K562 (cell line): ENCODE measurements around the gene SLC35F5. TPM values are rescaled to one million over a fixed set of nuclear protein-coding genes. Genes with fewer than 3 reads are reported as not detected.

Experiments
- ATAC-seq: fragments of 200-7000 bp; cut with Tn5 transposase; 3 replicates; pipeline ENCODE4 v1.9.1; 2020; ENCODE audit warnings: moderate library complexity
- BruUV-seq: library from RNA; stranded (reverse); fragments of 400-500 nt; replicated peaks from 2 replicates; lab custom pipeline; 2021; lab: Mats Ljungman, UMichigan
- CTCF ChIA-PET: fragments of 300-600 bp; formaldehyde crosslinking; extraction: SDS; loops from one replicate; lab custom pipeline; 2021; ENCODE audit warnings: low intra/inter-chr PET ratio; lab: Yijun Ruan, JAX
- POLR2A ChIA-PET: fragments of 300-600, 350-650 bp; sonication (Branson Sonifier 250); formaldehyde crosslinking; extraction: SDS; loops from one replicate; lab custom pipeline; 2021; ENCODE audit warnings: antibody characterized with exemption, inconsistent platforms; lab: Yijun Ruan, JAX
- DNase-seq, 4 experiments: peaks; one replicate each; pipeline versions ENCODE4 v3.0.0 to v3.0.0-alpha.2; 2011 to 2018; ENCODE audit warnings: low spot score in 3 of 4, mixed read lengths in 3 of 4; ENCODE audit errors: extremely low read depth in 1 of 4
- FAIRE-seq: peaks from 2 replicates; lab custom pipeline; 2011; peaks lifted over from hg19 to GRCh38; lab: Jason Lieb, UNC
- H2AFZ ChIP-seq: 2 replicates; pipeline ENCODE4 v1.6.0; 2011; ENCODE audit warnings: low read depth, low read length, control low read depth, inconsistent platforms
- H3K27ac ChIP-seq: fragments of 200-600 bp; 3 replicates; pipeline ENCODE4 v1.8.0; 2011; ENCODE audit warnings: low read depth, mild to moderate bottlenecking, control low read depth, inconsistent platforms, low read length, moderate library complexity, mixed read lengths; ENCODE audit errors: extremely low read depth
- H3K27me3 ChIP-seq, 2 experiments: fragments of 300-600 bp in 1 of 2; 2 replicates in 1 of 2; 3 replicates in 1 of 2; pipeline versions ENCODE4 v1.6.0 to v1.8.0; 2011; ENCODE audit warnings: inconsistent platforms in 2 of 2, low read length in 2 of 2, mild to moderate bottlenecking in 1 of 2, mixed read lengths in 1 of 2, moderate library complexity in 1 of 2; ENCODE audit not compliant: control insufficient read depth in 2 of 2, insufficient read depth in 2 of 2
- H3K36me3 ChIP-seq: fragments of 300-600 bp; 3 replicates; pipeline ENCODE4 v1.8.0; 2011; ENCODE audit warnings: mild to moderate bottlenecking, low read length, inconsistent platforms; ENCODE audit not compliant: control insufficient read depth, insufficient read depth
- H3K4me1 ChIP-seq, 2 experiments: fragments of 200-600 bp in 1 of 2; replicated peaks in 1 of 2; 2 replicates in 1 of 2; 3 replicates in 1 of 2; pipeline versions ENCODE4 v1.5.1 to v1.8.0; 2011; ENCODE audit warnings: inconsistent platforms in 2 of 2, low read length in 2 of 2, mild to moderate bottlenecking in 1 of 2, mixed read lengths in 1 of 2, moderate library complexity in 1 of 2; ENCODE audit not compliant: control insufficient read depth in 2 of 2, insufficient read depth in 2 of 2
- H3K4me2 ChIP-seq: 2 replicates; pipeline ENCODE4 v1.6.1; 2011; ENCODE audit warnings: low read length, control low read depth, inconsistent platforms, mixed read lengths; ENCODE audit not compliant: insufficient read depth
- H3K4me3 ChIP-seq: fragments of 200-600 bp; sonication (generic), shearing (Covaris generic); 2 replicates; pipeline ENCODE4 v1.5.1; 2016; ENCODE audit warnings: control low read depth, inconsistent platforms
- H3K79me2 ChIP-seq: fragments of 200-600 bp; 3 replicates; pipeline ENCODE4 v1.8.0; 2011; ENCODE audit warnings: low read length, inconsistent platforms; ENCODE audit not compliant: control insufficient read depth, insufficient read depth
- H3K9ac ChIP-seq, 2 experiments: 2 replicates each; pipeline versions ENCODE4 v1.6.0 to v1.6.1; 2011; ENCODE audit warnings: low read depth in 2 of 2, low read length in 2 of 2, control low read depth in 1 of 2, inconsistent platforms in 1 of 2, mild to moderate bottlenecking in 1 of 2, mixed read lengths in 1 of 2; ENCODE audit not compliant: insufficient read depth in 1 of 2
- H3K9me1 ChIP-seq: one replicate; pipeline ENCODE4 v1.6.0; 2011; ENCODE audit warnings: inconsistent platforms, mild to moderate bottlenecking, low read length, moderate library complexity; ENCODE audit not compliant: control insufficient read depth, insufficient read depth
- H3K9me3 ChIP-seq: replicated peaks from 2 replicates; pipeline ENCODE4 v1.5.1; 2011; ENCODE audit warnings: low read depth, low read length, inconsistent platforms; ENCODE audit not compliant: control insufficient read depth, insufficient read depth
- H4K20me1 ChIP-seq: replicated peaks from 2 replicates; pipeline ENCODE4 v1.6.1; 2011; ENCODE audit warnings: low read length, inconsistent platforms, mixed read lengths; ENCODE audit not compliant: control insufficient read depth, insufficient read depth
- ARID3A ChIP-seq: IDR thresholded peaks from 2 replicates; pipeline ENCODE4 v1.6.1; 2012; ENCODE audit warnings: low read depth, low read length, improper control_type of control experiment, borderline replicate concordance
- ELK1 ChIP-seq: sonication (generic); formaldehyde crosslinking; IDR thresholded peaks from 2 replicates; pipeline ENCODE4 v1.8.1; 2022; ENCODE audit warnings: missing genetic modification reagents
- L3MBTL2 ChIP-seq: fragments of 450-650 bp; IDR thresholded peaks from 2 replicates; pipeline ENCODE4 v1.6.1; 2016; ENCODE audit warnings: mild to moderate bottlenecking, moderate library complexity
- NFE2L1 ChIP-seq: fragments of 450-650 bp; IDR thresholded peaks from 2 replicates; pipeline ENCODE4 v1.6.1; 2016; ENCODE audit warnings: missing genetic modification characterization, low read depth, mild to moderate bottlenecking, missing compliant biosample characterization, moderate library complexity, borderline replicate concordance
- POLR3G ChIP-seq: IDR thresholded peaks from 2 replicates; pipeline ENCODE4 v1.6.1; 2011; ENCODE audit not compliant: insufficient read length, insufficient replicate concordance; ENCODE audit errors: extremely low read depth
- PTTG1 ChIP-seq: fragments of 450-650 bp; IDR thresholded peaks from 2 replicates; pipeline ENCODE4 v1.6.1; 2016; ENCODE audit warnings: low read depth, mild to moderate bottlenecking, missing genetic modification characterization, missing compliant biosample characterization
- SAFB ChIP-seq: fragments of 200-400 bp; formaldehyde crosslinking; IDR thresholded peaks from 2 replicates; pipeline ENCODE4 v1.6.1; 2017; ENCODE audit warnings: low read depth, low read length, borderline replicate concordance
- SIN3B ChIP-seq: fragments of 450-650 bp; IDR thresholded peaks from 2 replicates; pipeline ENCODE4 v1.6.1; 2017; ENCODE audit warnings: low read depth, mild to moderate bottlenecking, moderate library complexity
- SRSF7 ChIP-seq: fragments of 200-400 bp; formaldehyde crosslinking; optimal IDR thresholded peaks from 2 replicates; pipeline ENCODE3; 2017; ENCODE audit warnings: mild to moderate bottlenecking, low read depth, low read length
- TEAD1 ChIP-seq, 2 experiments: fragments of 450-650 bp in 1 of 2; sonication (generic) in 1 of 2; formaldehyde crosslinking; IDR thresholded peaks; 2 replicates each; pipeline versions ENCODE4 v1.4.0 to v1.8.0; 2020 to 2022; ENCODE audit warnings: mild to moderate bottlenecking in 2 of 2, missing genetic modification reagents in 1 of 2
- TGIF2 ChIP-seq: sonication (generic); formaldehyde crosslinking; IDR thresholded peaks from 2 replicates; pipeline ENCODE4 v1.8.1; 2022; ENCODE audit warnings: mild to moderate bottlenecking, missing genetic modification reagents, moderate library complexity
- TSHZ1 ChIP-seq: fragments of 250-450 bp; sonication (Bioruptor Pico); IDR thresholded peaks from 2 replicates; pipeline ENCODE4 v1.4.0; 2020; ENCODE audit warnings: mild to moderate bottlenecking, moderate library complexity
- YBX1 ChIP-seq: fragments of 450-650 bp; IDR thresholded peaks from 2 replicates; pipeline ENCODE4 v1.7.1; 2016; ENCODE audit warnings: mild to moderate bottlenecking
- ZBTB17 ChIP-seq: fragments of 450-650 bp; formaldehyde crosslinking; IDR thresholded peaks from 2 replicates; pipeline ENCODE4 v1.4.0; 2020; ENCODE audit warnings: mild to moderate bottlenecking
- ZNF124 ChIP-seq: sonication (generic); formaldehyde crosslinking; IDR thresholded peaks from 2 replicates; pipeline ENCODE4 v1.8.1; 2022; ENCODE audit warnings: missing genetic modification reagents
- WGBS: fragments of 100-300 bp; shearing (Covaris generic); methylation state at CpG from one replicate; pipeline ENCODE4 v1.1.6; 2016; ENCODE audit warnings: low coverage, mixed read lengths; ENCODE audit not compliant: insufficient coverage; ENCODE audit errors: missing lambda C conversion rate; 5-methylcytosine and 5-hydroxymethylcytosine counted together
- in situ Hi-C: fragments of 300-500 bp; cut with MboI; formaldehyde crosslinking; loops from 4 replicates; pipeline ENCODE4 v1.15.0; 2018; ENCODE audit warnings: inconsistent platforms, mixed read lengths
- intact Hi-C: fragments of 100-400 bp; cut with micrococcal nuclease; formaldehyde crosslinking; loops from 2 replicates; pipeline ENCODE4 v1.14.2; 2022
- polyA plus RNA-seq, 8 experiments: library from polyadenylated mRNA; depleted of rRNA in 4 of 8; stranded (reverse) in 5 of 8; unstranded in 3 of 8; fragments of >200 nt; fragmentation: Nextera tagmentation in 2 of 8; fragmentation: Illumina TruSeq in 1 of 8; extraction: Ambion mirVana in 2 of 8; extraction: Trizol in 1 of 8; gene quantifications; 2 replicates each; pipeline versions ENCODE4 v1.2.1 to v1.2.3, GENCODE V29; 2011 to 2014; ENCODE audit warnings: inconsistent platforms in 1 of 8, missing spikeins in 1 of 8
- total RNA-seq, 7 experiments: library from RNA; depleted of rRNA in 6 of 7; stranded (reverse); fragments of >200 nt in 6 of 7; fragmentation: Illumina TruSeq in 2 of 7; extraction: Trizol in 2 of 7; gene quantifications; 2 replicates each; pipeline versions ENCODE4 v1.2.1 to v1.2.3, GENCODE V29; 2011 to 2021; ENCODE audit warnings: low replicate concordance in 1 of 7
- TF ChIP-seq, protein P1 (sequence below): fragments of 250-450 bp; sonication (Bioruptor Pico); IDR thresholded peaks from 2 replicates; pipeline ENCODE4 v1.8.0; 2022; ENCODE audit warnings: inconsistent platforms

The SLC35F5 gene
- total and polyA plus RNA-seq, 9 of the 15 experiments (the other 6 are each of a cell fraction or from before 2014, with no cell fraction given): 4.9 to 50.7 (median 30.5) TPM

GRCh38 chr2:113776949-113777348 is 20.5 kb upstream of the SLC35F5 start:
- DNase-seq: no peak
- Histone ChIP-seq H3K27ac (no peak overlapping the region), H3K9me1 (no peaks in the 10 kb centered on the region), H4K20me1 (no peaks in the 10 kb centered on the region), H3K79me2 (no peaks in the 10 kb centered on the region), H3K9me3 (no peaks in the 10 kb centered on the region), H3K4me3 (no peak overlapping the region), H3K4me1 (no peaks in the 10 kb centered on the region), H2AFZ (no peak overlapping the region), H3K9ac (no peak overlapping the region), H3K27me3 (peaks cover 6 to 7% of the 10 kb centered on the region in 2 experiments; a peak in 2 of 5 replicates), H3K4me2 (no peak overlapping the region), H3K36me3 (no peaks in the 10 kb centered on the region)
- no peak for ATAC-seq
- ChIA-PET POLR2A (interaction anchor here (0.7 kb wide), 1 partner anchor 792 kb away, joined by 4 read pairs; no protein-coding TSS in a partner anchor), CTCF (no interaction called here)
- WGBS: 0% methylated on average over 3 of the region's 4 CpGs
- in situ Hi-C loops: no loop called here
- intact Hi-C loops: no loop called here
- no peak for FAIRE-seq
- no TSS peak for BruUV-seq
- TF ChIP-seq, protein P1, sequence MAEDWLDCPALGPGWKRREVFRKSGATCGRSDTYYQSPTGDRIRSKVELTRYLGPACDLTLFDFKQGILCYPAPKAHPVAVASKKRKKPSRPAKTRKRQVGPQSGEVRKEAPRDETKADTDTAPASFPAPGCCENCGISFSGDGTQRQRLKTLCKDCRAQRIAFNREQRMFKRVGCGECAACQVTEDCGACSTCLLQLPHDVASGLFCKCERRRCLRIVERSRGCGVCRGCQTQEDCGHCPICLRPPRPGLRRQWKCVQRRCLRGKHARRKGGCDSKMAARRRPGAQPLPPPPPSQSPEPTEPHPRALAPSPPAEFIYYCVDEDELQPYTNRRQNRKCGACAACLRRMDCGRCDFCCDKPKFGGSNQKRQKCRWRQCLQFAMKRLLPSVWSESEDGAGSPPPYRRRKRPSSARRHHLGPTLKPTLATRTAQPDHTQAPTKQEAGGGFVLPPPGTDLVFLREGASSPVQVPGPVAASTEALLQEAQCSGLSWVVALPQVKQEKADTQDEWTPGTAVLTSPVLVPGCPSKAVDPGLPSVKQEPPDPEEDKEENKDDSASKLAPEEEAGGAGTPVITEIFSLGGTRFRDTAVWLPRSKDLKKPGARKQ: no peak
- TF ChIP-seq NFE2L1 (tag): no peak
- no peak for TF ChIP-seq YBX1
- TF ChIP-seq SIN3B: no peak
- TF ChIP-seq TSHZ1: no peak
- no peak for TF ChIP-seq TGIF2 (CRISPR knock-in tag)
- TF ChIP-seq ZNF124 (CRISPR knock-in tag): no peak
- no peak for TF ChIP-seq TEAD1 (CRISPR knock-in tag; IDR thresholded peaks at IDR 0.05)
- TF ChIP-seq SAFB: no peak
- no peak for TF ChIP-seq ELK1 (CRISPR knock-in tag)
- TF ChIP-seq PTTG1 (tag): no peak
- no peak for TF ChIP-seq ARID3A
- TF ChIP-seq ZBTB17 (CRISPR knock-in tag): no peak
- TF ChIP-seq POLR3G: no peak
- no peak for TF ChIP-seq L3MBTL2
- TF ChIP-seq SRSF7: no peak
